Kidney (tissue), 14 donors: ENCODE measurements around the gene FAF1. TPM values are rescaled to one million over a fixed set of nuclear protein-coding genes. Genes with fewer than 3 reads are reported as not detected.
"Not testable (repeated sequence)": the region's sequence is repeated elsewhere in the genome, so short reads cannot be mapped to it uniquely, and the experiment has no call there.

Source experiments
- DNase-seq, 5 donors: peaks; one replicate each; pipeline ENCODE4 v3.0.0-alpha.2; 2013 to 2020
- FAIRE-seq: peaks from 2 replicates; lab custom pipeline; 2012; peaks lifted over from hg19 to GRCh38; lab: Jason Lieb, UNC
- H3K27ac ChIP-seq, 2 donors: one replicate each; pipeline ENCODE4 v1.7.0; 2013; ENCODE audit warnings: low read depth in 2 of 2, low read length in 2 of 2, inconsistent platforms in 1 of 2
- H3K27me3 ChIP-seq: one replicate; pipeline ENCODE4 v1.7.1; 2013; ENCODE audit warnings: low read length, inconsistent platforms; ENCODE audit not compliant: control insufficient read depth, insufficient read depth
- H3K36me3 ChIP-seq, 3 donors: one replicate each; pipeline versions ENCODE4 v1.7.0 to v1.7.1; 2013; ENCODE audit warnings: low read length in 3 of 3, control low read depth in 1 of 3, inconsistent platforms in 1 of 3; ENCODE audit not compliant: insufficient read depth in 3 of 3, control insufficient read depth in 2 of 3
- H3K4me1 ChIP-seq, 3 donors: one replicate each; pipeline versions ENCODE4 v1.7.0 to v1.7.1; 2013; ENCODE audit warnings: low read length in 3 of 3, inconsistent platforms in 1 of 3, low read depth in 1 of 3; ENCODE audit not compliant: control insufficient read depth in 2 of 3, insufficient read depth in 2 of 3
- H3K4me3 ChIP-seq, 3 donors: one replicate each; pipeline versions ENCODE4 v1.7.0 to v1.8.1; 2013; ENCODE audit warnings: low read length in 3 of 3, control low read depth in 1 of 3, inconsistent platforms in 1 of 3
- H3K9ac ChIP-seq, 3 donors: one replicate each; pipeline versions ENCODE4 v1.7.0 to v1.7.1; 2013; ENCODE audit warnings: low read length in 3 of 3, control low read depth in 1 of 3, inconsistent platforms in 1 of 3
- H3K9me3 ChIP-seq, 3 donors: one replicate each; pipeline versions ENCODE4 v1.7.0 to v1.7.1; 2013; ENCODE audit warnings: low read length in 3 of 3, control low read depth in 1 of 3, inconsistent platforms in 1 of 3; ENCODE audit not compliant: control insufficient read depth in 2 of 3, insufficient read depth in 1 of 3
- intact Hi-C: fragments of 100-400 bp; cut with DNase I; formaldehyde crosslinking; loops from one replicate; pipeline ENCODE4 v1.11.1; 2022
- polyA plus RNA-seq: library from polyadenylated mRNA; stranded (reverse); fragments of 350-450 nt; fragmentation: Illumina TruSeq; extraction: RNeasy Lipid Tissue Mini Kit (QIAGEN cat#74804); gene quantifications from one replicate; pipeline ENCODE4 v1.2.3, GENCODE V29; 2014; ENCODE audit warnings: low read depth, low replicate concordance; ENCODE audit not compliant: insufficient read depth
- total RNA-seq: library from RNA; stranded (reverse); fragmentation: NEBNext Ultra II Directional; extraction: Animal tissue kit (Norgen Biotek cat#: 25700); gene quantifications from one replicate; pipeline ENCODE4 v1.2.1, GENCODE V29; 2021
- TF ChIP-seq, protein P1 (sequence below): IDR thresholded peaks from 3 replicates; pipeline ENCODE4 v1.5.1; 2012; ENCODE audit warnings: mild to moderate bottlenecking, moderate library complexity, borderline replicate concordance; ENCODE audit not compliant: insufficient read depth; ENCODE audit errors: extremely low read depth
- donor health status: control.
- donor health status: control.
- donor health status: control.
- donor health status: control.
- donor health status: control.
- donor health status: DM: yes; HTN: yes; CAD: no.
- donor health status: Normal renal cell carcinoma (clear cell type).

The FAF1 gene
- total and polyA plus RNA-seq, 2 donors from 2014 or later: 50.1 to 72.8 TPM

DNA sequence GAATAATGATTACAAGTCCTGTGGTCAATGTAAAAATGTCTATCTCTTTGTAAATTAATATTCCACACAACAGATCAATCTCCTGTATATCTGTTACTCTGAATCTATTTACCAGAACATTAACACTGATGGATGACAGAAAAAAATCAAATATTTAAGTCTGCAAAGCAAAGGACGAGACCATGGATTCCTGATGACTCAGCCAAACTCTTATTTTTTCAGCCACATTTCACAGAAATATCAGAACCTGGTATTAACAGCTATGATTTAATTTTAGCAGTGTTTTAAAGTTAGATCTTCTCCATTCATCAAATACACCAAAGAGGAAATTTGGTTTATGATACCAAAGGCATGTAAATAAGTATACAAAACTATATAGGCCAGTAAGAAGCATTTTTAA, 46.1 kb downstream of the FAF1 start:
- FAIRE-seq: no peak
- Histone ChIP-seq H3K27ac (no peak overlapping the region), H3K4me3 (no peak overlapping the region), H3K9ac (no peak overlapping the region), H3K36me3 (no peaks in the 10 kb centered on the region), H3K9me3 (no peaks in the 10 kb centered on the region), H3K4me1 (no peaks in the 10 kb centered on the region), H3K27me3 (no peaks in the 10 kb centered on the region)
- intact Hi-C loops: loop anchor here (5.0 kb wide), 1 partner anchor 97 kb away; no protein-coding TSS in a partner anchor
- no peak for DNase-seq
- TF ChIP-seq, protein P1, sequence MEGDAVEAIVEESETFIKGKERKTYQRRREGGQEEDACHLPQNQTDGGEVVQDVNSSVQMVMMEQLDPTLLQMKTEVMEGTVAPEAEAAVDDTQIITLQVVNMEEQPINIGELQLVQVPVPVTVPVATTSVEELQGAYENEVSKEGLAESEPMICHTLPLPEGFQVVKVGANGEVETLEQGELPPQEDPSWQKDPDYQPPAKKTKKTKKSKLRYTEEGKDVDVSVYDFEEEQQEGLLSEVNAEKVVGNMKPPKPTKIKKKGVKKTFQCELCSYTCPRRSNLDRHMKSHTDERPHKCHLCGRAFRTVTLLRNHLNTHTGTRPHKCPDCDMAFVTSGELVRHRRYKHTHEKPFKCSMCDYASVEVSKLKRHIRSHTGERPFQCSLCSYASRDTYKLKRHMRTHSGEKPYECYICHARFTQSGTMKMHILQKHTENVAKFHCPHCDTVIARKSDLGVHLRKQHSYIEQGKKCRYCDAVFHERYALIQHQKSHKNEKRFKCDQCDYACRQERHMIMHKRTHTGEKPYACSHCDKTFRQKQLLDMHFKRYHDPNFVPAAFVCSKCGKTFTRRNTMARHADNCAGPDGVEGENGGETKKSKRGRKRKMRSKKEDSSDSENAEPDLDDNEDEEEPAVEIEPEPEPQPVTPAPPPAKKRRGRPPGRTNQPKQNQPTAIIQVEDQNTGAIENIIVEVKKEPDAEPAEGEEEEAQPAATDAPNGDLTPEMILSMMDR: no peak

GRCh38 chr1:50910356-50910755, 49.7 kb downstream of the FAF1 start:
- not testable (repeated sequence) for H3K4me1 ChIP-seq, H3K9ac ChIP-seq, H3K36me3 ChIP-seq, H3K4me3 ChIP-seq, FAIRE-seq, H3K27ac ChIP-seq, H3K27me3 ChIP-seq, H3K9me3 ChIP-seq, DNase-seq
- intact Hi-C loops: loop anchor here (5.0 kb wide), 1 partner anchor 93 kb away; no protein-coding TSS in a partner anchor

DNA sequence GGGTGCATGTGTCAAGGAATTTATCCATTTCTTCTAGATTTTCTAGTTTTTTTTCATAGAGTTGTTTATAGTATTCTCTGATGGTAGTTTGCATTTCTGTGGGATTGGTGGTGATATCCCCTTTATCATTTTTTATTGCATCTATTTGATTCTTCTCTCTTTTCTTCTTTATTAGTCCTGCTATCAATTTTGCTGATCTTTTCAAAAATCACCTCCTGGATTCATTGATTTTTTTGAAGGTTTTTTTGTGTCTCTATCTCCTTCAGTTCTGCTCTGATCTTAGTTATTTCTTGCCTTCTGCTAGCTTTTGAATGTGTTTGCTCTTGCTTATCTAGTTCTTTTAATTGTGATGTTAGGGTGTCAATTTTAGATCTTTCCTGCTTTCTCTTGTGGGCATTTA, 52.5 kb downstream of the FAF1 start:
- H3K27ac ChIP-seq, H3K4me3 ChIP-seq, H3K9ac ChIP-seq, H3K4me1 ChIP-seq, DNase-seq, intact Hi-C loops, FAIRE-seq, H3K9me3 ChIP-seq, H3K27me3 ChIP-seq, H3K36me3 ChIP-seq: not testable (repeated sequence)

DNA sequence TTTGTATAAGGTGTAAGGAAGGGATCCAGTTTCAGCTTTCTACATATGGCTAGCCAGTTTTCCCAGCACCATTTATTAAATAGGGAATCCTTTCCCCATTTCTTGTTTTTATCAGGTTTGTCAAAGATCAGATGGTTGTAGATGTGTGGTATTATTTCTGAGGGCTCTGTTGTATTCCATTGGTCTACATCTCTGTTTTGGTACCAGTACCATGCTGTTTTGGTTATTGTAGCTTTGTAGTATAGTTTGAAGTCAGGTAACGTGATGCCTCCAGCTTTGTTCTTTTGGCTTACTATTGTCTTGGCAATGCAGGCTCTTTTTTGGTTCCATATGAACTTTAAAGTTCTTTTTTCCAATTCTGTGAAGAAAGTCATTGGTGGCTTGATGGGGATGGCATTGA, 54.0 kb downstream of the FAF1 start:
- H3K9me3 ChIP-seq, H3K4me3 ChIP-seq, intact Hi-C loops, H3K36me3 ChIP-seq, H3K27me3 ChIP-seq, DNase-seq, H3K4me1 ChIP-seq, H3K9ac ChIP-seq, FAIRE-seq, H3K27ac ChIP-seq: not testable (repeated sequence)

- DNase-seq (no peak), FAIRE-seq (no peak)
- no peak overlapping the region for H3K4me3 ChIP-seq
- TF ChIP-seq, protein P1: no peak
- no peak overlapping the region for H3K27ac ChIP-seq
- no peaks in the 10 kb centered on the region for H3K27me3 ChIP-seq
- no peaks in the 10 kb centered on the region for H3K4me1 ChIP-seq
- H3K9ac ChIP-seq: no peak overlapping the region
- intact Hi-C loops: no loop called here
- H3K9me3 ChIP-seq: no peaks in the 10 kb centered on the region
- no peaks in the 10 kb centered on the region for H3K36me3 ChIP-seq
These were observed 57.6 kb downstream of the FAF1 start for GRCh38 chr1:50902419-50902818.
